H1 (cell line): Measurements from ENCODE around the gene RPS6KB2. TPM values are rescaled to one million over a fixed set of nuclear protein-coding genes. Genes with fewer than 3 reads are reported as not detected.

ENCODE experiments used
- BACH1 ChIP-seq: IDR thresholded peaks from 2 replicates; pipeline ENCODE4 v1.6.1; 2012; ENCODE audit warnings: low read length, improper control_type of control experiment
- BCL11A ChIP-seq, 2 experiments: IDR thresholded peaks; one replicate each; pipeline ENCODE4 v1.6.1; 2011; ENCODE audit warnings: low read depth in 2 of 2, low read length in 2 of 2, mild to moderate bottlenecking in 2 of 2
- CHD2 ChIP-seq: IDR thresholded peaks from 2 replicates; pipeline ENCODE4 v1.6.1; 2012; ENCODE audit warnings: low read length, improper control_type of control experiment
- CTBP2 ChIP-seq: IDR thresholded peaks from 2 replicates; pipeline ENCODE4 v1.7.0; 2011; ENCODE audit warnings: borderline replicate concordance, mild to moderate bottlenecking, moderate library complexity, mixed read lengths, low read length; ENCODE audit not compliant: insufficient read depth, insufficient read length
- GABPA ChIP-seq: IDR thresholded peaks from 2 replicates; pipeline ENCODE4 v1.6.1; 2011; ENCODE audit warnings: mild to moderate bottlenecking, low read length, moderate library complexity, borderline replicate concordance; ENCODE audit not compliant: insufficient read depth
- HDAC2 ChIP-seq, 2 experiments: fragments of 300-600 bp in 1 of 2; sonication (generic) in 1 of 2; IDR thresholded peaks; 2 replicates each; pipeline ENCODE4 v1.6.1; 2011 to 2012; ENCODE audit warnings: low read depth in 2 of 2, low read length in 2 of 2, mild to moderate bottlenecking in 2 of 2, moderate library complexity in 2 of 2, borderline replicate concordance in 1 of 2, inconsistent platforms in 1 of 2
- HDAC6 ChIP-seq: IDR thresholded peaks from one replicate; pipeline ENCODE4 v1.7.1; 2012; ENCODE audit warnings: low read depth, mild to moderate bottlenecking, inconsistent platforms, low read length, moderate library complexity
- JUN ChIP-seq: IDR thresholded peaks from 2 replicates; pipeline ENCODE4 v1.6.1; 2011; ENCODE audit warnings: low read depth, mild to moderate bottlenecking, improper control_type of control experiment, low read length
- KDM4A ChIP-seq: IDR thresholded peaks from one replicate; pipeline ENCODE4 v1.7.1; 2012; ENCODE audit warnings: low read depth, mild to moderate bottlenecking, moderate library complexity, low read length, inconsistent platforms; ENCODE audit not compliant: severe bottlenecking
- KDM5A ChIP-seq: fragments of 200-600 bp; IDR thresholded peaks from 2 replicates; pipeline ENCODE4 v1.7.1; 2012; ENCODE audit warnings: mild to moderate bottlenecking, low read length, inconsistent platforms, mixed read lengths
- MAFK ChIP-seq: IDR thresholded peaks from 2 replicates; pipeline ENCODE4 v1.6.1; 2012; ENCODE audit warnings: low read depth, mild to moderate bottlenecking, improper control_type of control experiment, low read length
- NRF1 ChIP-seq: IDR thresholded peaks from 2 replicates; pipeline ENCODE4 v1.6.1; 2011; ENCODE audit warnings: mild to moderate bottlenecking, low read depth, low read length, improper control_type of control experiment
- POLR2AphosphoS5 ChIP-seq: IDR thresholded peaks from 2 replicates; pipeline ENCODE4 v1.6.1; 2011; ENCODE audit warnings: low read depth, low read length
- RAD21 ChIP-seq, 2 experiments: IDR thresholded peaks in 1 of 2; conservative IDR thresholded peaks in 1 of 2; 2 replicates each; pipeline ENCODE4 v1.6.1; 2011; ENCODE audit warnings: low read depth in 2 of 2, low read length in 2 of 2, improper control_type of control experiment in 1 of 2, inconsistent platforms in 1 of 2, mild to moderate bottlenecking in 1 of 2, moderate library complexity in 1 of 2
- RBBP5 ChIP-seq: IDR thresholded peaks from 2 replicates; pipeline ENCODE4 v1.7.1; 2012; ENCODE audit warnings: low read depth, mild to moderate bottlenecking, inconsistent platforms, low read length, moderate library complexity, borderline replicate concordance
- RXRA ChIP-seq: IDR thresholded peaks from 2 replicates; pipeline ENCODE4 v1.6.1; 2011; ENCODE audit warnings: low read depth, mild to moderate bottlenecking, low read length, moderate library complexity; ENCODE audit not compliant: insufficient read depth
- SP2 ChIP-seq: IDR thresholded peaks from 2 replicates; pipeline ENCODE4 v1.6.1; 2012; ENCODE audit warnings: mild to moderate bottlenecking, low read length, inconsistent platforms
- TAF1 ChIP-seq: IDR thresholded peaks from 2 replicates; pipeline ENCODE4 v1.6.1; 2011; ENCODE audit warnings: mild to moderate bottlenecking, low read depth, low read length
- ZNF274 ChIP-seq: IDR thresholded peaks from 2 replicates; pipeline ENCODE4 v1.7.0; 2012; ENCODE audit warnings: low read length, borderline replicate concordance; ENCODE audit errors: extremely low read depth
- polyA plus RNA-seq, 7 experiments: library from polyadenylated mRNA; depleted of rRNA in 3 of 7; stranded (reverse) in 5 of 7; unstranded in 2 of 7; fragments of >200 nt in 5 of 7; fragments of 200-250 nt in 2 of 7; gene quantifications; 1 replicate in 5 of 7; 2 replicates in 1 of 7; 4 replicates in 1 of 7; pipeline versions ENCODE4 v1.2.1 to v1.2.3, GENCODE V29; 2011 to 2013; ENCODE audit warnings: missing spikeins in 2 of 7, mixed read lengths in 2 of 7
- total RNA-seq: library from RNA; stranded (reverse); fragmentation: NEBNext Ultra II Directional; extraction: Animal tissue kit (Norgen Biotek cat#: 25700); gene quantifications from 2 replicates; pipeline ENCODE4 v1.2.1, GENCODE V29; 2021
- TF ChIP-seq, protein P1 (sequence below), 3 experiments: IDR thresholded peaks; 1 replicate in 2 of 3; 2 replicates in 1 of 3; pipeline versions ENCODE4 v1.5.1 to v1.6.1; 2011; ENCODE audit warnings: low read length in 3 of 3, mild to moderate bottlenecking in 3 of 3, inconsistent platforms in 2 of 3, low read depth in 1 of 3, moderate library complexity in 1 of 3; ENCODE audit not compliant: insufficient read depth in 1 of 3; ENCODE audit errors: control extremely low read depth in 1 of 3
- TF ChIP-seq, protein P2 (sequence below): IDR thresholded peaks from 2 replicates; pipeline ENCODE4 v1.6.1; 2012; ENCODE audit warnings: inconsistent platforms

RPS6KB2 gene
- total and polyA plus RNA-seq, 2 of the 8 experiments (the other 6 are each of a cell fraction or from before 2014, with no cell fraction given): 41.0 to 47.1 TPM

DNA sequence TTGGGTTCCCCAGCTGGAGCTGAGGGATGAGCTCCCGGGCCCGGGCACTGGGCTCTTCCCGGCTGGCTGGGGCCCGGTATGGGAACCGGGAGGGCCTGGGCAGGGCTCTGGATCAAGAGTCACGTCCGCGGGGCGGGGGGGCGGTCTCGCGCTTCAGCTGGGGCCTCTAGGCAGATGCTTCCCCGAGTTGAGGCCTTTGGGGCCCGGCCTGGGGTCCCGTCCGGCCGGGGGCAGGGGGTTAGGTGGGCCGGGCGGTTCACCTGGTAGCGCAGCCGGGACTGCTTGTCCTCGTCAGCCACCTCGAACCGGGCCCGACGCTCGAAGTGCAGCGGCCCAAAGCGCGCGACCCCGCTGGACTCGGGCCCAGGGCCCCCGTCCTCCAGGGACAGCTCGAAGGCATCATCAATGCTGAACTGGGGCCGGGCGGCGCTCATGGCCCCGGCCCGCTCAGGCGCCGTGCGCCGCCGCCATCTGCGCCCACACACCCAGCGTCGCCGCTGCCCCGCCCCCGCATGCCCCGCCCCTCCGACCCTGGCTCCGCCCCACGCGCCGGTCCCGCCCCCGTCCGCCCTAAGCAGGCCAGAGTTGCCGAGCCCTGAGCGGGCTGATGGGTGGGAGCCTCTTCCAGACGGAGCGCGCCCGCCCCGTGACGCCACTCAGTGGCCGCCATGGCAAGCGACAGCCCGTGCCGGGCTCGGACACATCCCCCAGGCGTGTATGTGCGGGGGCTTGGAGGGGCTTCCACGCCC lies 40.6 kb downstream of the RPS6KB2 start, which contains the start of gene TMEM134 (continued):
- TF ChIP-seq, protein P1, sequence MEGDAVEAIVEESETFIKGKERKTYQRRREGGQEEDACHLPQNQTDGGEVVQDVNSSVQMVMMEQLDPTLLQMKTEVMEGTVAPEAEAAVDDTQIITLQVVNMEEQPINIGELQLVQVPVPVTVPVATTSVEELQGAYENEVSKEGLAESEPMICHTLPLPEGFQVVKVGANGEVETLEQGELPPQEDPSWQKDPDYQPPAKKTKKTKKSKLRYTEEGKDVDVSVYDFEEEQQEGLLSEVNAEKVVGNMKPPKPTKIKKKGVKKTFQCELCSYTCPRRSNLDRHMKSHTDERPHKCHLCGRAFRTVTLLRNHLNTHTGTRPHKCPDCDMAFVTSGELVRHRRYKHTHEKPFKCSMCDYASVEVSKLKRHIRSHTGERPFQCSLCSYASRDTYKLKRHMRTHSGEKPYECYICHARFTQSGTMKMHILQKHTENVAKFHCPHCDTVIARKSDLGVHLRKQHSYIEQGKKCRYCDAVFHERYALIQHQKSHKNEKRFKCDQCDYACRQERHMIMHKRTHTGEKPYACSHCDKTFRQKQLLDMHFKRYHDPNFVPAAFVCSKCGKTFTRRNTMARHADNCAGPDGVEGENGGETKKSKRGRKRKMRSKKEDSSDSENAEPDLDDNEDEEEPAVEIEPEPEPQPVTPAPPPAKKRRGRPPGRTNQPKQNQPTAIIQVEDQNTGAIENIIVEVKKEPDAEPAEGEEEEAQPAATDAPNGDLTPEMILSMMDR (IDR thresholded peaks at IDR 0.05; ENCODE audit: control extremely low read depth in 1 of 3, insufficient read depth in 1 of 3, low read depth in 1 of 3, low read length in 3 of 3): peak; percentile 45 to 63 (median 59)
- TF ChIP-seq GABPA: 0 out of 2 replicates have a peak, but pooled peaks have one; percentile 43
- TF ChIP-seq RXRA: no peak
- 0 out of 4 replicates have a peak, but pooled peaks of 1 of the 2 experiments have one; percentile 13 for TF ChIP-seq HDAC2 (IDR thresholded peaks at IDR 0.05; ENCODE audit: borderline replicate concordance in 1 of 2, low read depth in 2 of 2, low read length in 2 of 2)
- no peak for TF ChIP-seq MAFK
- TF ChIP-seq RAD21 (IDR thresholded peaks at IDR 0.05 in 1 of 2, conservative IDR thresholded peaks at IDR 0.05 in 1 of 2; ENCODE audit: low read depth in 2 of 2, low read length in 2 of 2): peak; percentile 57 to 72
- no peak for TF ChIP-seq BCL11A (IDR thresholded peaks at IDR 0.05; ENCODE audit: low read depth in 2 of 2, low read length in 2 of 2)
- TF ChIP-seq CTBP2: no peak
- peak; percentile 47; the same call in 1 of the 2 replicates for TF ChIP-seq CHD2
- peak; percentile 38 for TF ChIP-seq KDM4A
- TF ChIP-seq NRF1: no peak
- no peak for TF ChIP-seq KDM5A
- TF ChIP-seq BACH1: peak; percentile 68
- no peak for TF ChIP-seq HDAC6
- TF ChIP-seq JUN: no peak
- TF ChIP-seq TAF1: peak; percentile 77
- no peak for TF ChIP-seq RBBP5
- TF ChIP-seq, protein P2, sequence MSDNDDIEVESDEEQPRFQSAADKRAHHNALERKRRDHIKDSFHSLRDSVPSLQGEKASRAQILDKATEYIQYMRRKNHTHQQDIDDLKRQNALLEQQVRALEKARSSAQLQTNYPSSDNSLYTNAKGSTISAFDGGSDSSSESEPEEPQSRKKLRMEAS: peak; percentile 75
- TF ChIP-seq SP2: no peak
- TF ChIP-seq POLR2AphosphoS5: peak; percentile 72
- no peak for TF ChIP-seq ZNF274
